HG02840 (cell line): Measurements from ENCODE around the gene ZDHHC11B.
"Not testable (repeated sequence)": the region's sequence is repeated elsewhere in the genome, so short reads cannot be mapped to it uniquely, and the experiment has no call there.

ENCODE experiments used
- ATAC-seq: cut with Tn5 transposase; IDR thresholded peaks from one replicate; pipeline ENCODE4 v1.9.1; 2021; ENCODE audit warnings: mild to moderate bottlenecking, moderate library complexity, moderate number of reproducible peaks; ENCODE audit not compliant: unreplicated experiment, low FRiP score

Gene ZDHHC11B

GRCh38 chr5:688348-689010, 96.0 kb downstream of the ZDHHC11B start:
- ATAC-seq = not testable (repeated sequence)

GRCh38 chr5:686936-687335, 97.6 kb downstream of the ZDHHC11B start:
- ATAC-seq = not testable (repeated sequence)

GRCh38 chr5:686172-686523, 98.4 kb downstream of the ZDHHC11B start:
- not testable (repeated sequence) for ATAC-seq

GRCh38 chr5:685262-686171, 99.0 kb downstream of the ZDHHC11B start:
- no peak for ATAC-seq

GRCh38 chr5:684751-685216, 99.7 kb downstream of the ZDHHC11B start:
- no peak for ATAC-seq

GRCh38 chr5:683551-684481, 100.7 kb downstream of the ZDHHC11B start:
- no peak for ATAC-seq

GRCh38 chr5:682651-683358, 101.7 kb downstream of the ZDHHC11B start:
- ATAC-seq = not testable (repeated sequence)

GRCh38 chr5:682216-682615, 102.3 kb downstream of the ZDHHC11B start:
- not testable (repeated sequence) for ATAC-seq

- ATAC-seq = not testable (repeated sequence)
These were observed 103.0 kb downstream of the ZDHHC11B start for GRCh38 chr5:681317-682191.

GRCh38 chr5:680836-681235, 103.7 kb downstream of the ZDHHC11B start:
- not testable (repeated sequence) for ATAC-seq

- ATAC-seq = not testable (repeated sequence)
These were observed 104.3 kb downstream of the ZDHHC11B start for GRCh38 chr5:680118-680795.

GRCh38 chr5:679166-679895, 105.2 kb downstream of the ZDHHC11B start:
- not testable (repeated sequence) for ATAC-seq

- not testable (repeated sequence) for ATAC-seq
These were observed 106.0 kb downstream of the ZDHHC11B start for GRCh38 chr5:678521-678920.

- ATAC-seq = no peak
These were observed 107.1 kb downstream of the ZDHHC11B start for GRCh38 chr5:677131-678101.

GRCh38 chr5:676699-677076, 107.8 kb downstream of the ZDHHC11B start:
- no peak for ATAC-seq

GRCh38 chr5:675871-676698, 108.4 kb downstream of the ZDHHC11B start:
- ATAC-seq = no peak
